Measurements from ENCODE around the gene SMARCD3.

SMARCD3 gene

GRCh38 chr7:151207804-151208203, 40.7 kb downstream of the SMARCD3 start:
- no peak for DNase-seq

GRCh38 chr7:151207315-151207714, 41.2 kb downstream of the SMARCD3 start:
- DNase-seq = no peak

GRCh38 chr7:151206914-151207313, 41.6 kb downstream of the SMARCD3 start:
- DNase-seq = peak; percentile 16 to 74

GRCh38 chr7:151205730-151206129, 42.8 kb downstream of the SMARCD3 start:
- no peak for DNase-seq

- no peak for DNase-seq
Measured at GRCh38 chr7:151204383-151205032, 44.0 kb downstream of the SMARCD3 start.

- DNase-seq = no peak
Measured at GRCh38 chr7:151202836-151203235, 45.7 kb downstream of the SMARCD3 start.

- no peak for DNase-seq
Measured at GRCh38 chr7:151201751-151202150, 46.7 kb downstream of the SMARCD3 start.

GRCh38 chr7:151201344-151201743, 47.1 kb downstream of the SMARCD3 start:
- no peak for DNase-seq

- DNase-seq = no peak
Measured at GRCh38 chr7:151198945-151199848, 49.3 kb downstream of the SMARCD3 start.

- no peak for DNase-seq
Measured at GRCh38 chr7:151197932-151198331, 50.6 kb downstream of the SMARCD3 start.

- DNase-seq = no peak
Measured at GRCh38 chr7:151195616-151196450, 52.7 kb downstream of the SMARCD3 start.

- DNase-seq = no peak
Measured at GRCh38 chr7:151194188-151194587, 54.3 kb downstream of the SMARCD3 start.

GRCh38 chr7:151193203-151193978, 55.1 kb downstream of the SMARCD3 start:
- DNase-seq = no peak

GRCh38 chr7:151192002-151192539, 56.4 kb downstream of the SMARCD3 start:
- no peak for DNase-seq

GRCh38 chr7:151191544-151191943, 57.0 kb downstream of the SMARCD3 start:
- DNase-seq = no peak

GRCh38 chr7:151189038-151189437, 59.5 kb downstream of the SMARCD3 start:
- DNase-seq = no peak
